ENCODE results near the gene NFS1.
"Not testable (repeated sequence)": the region's sequence is repeated elsewhere in the genome, so short reads cannot be mapped to it uniquely, and the experiment has no call there.

Gene NFS1

GRCh38 chr20:35706591-35707529, 7.7 kb upstream of the NFS1 start:
- DNase-seq, result not testable (repeated sequence)

GRCh38 chr20:35705894-35706293, 6.7 kb upstream of the NFS1 start:
- DNase-seq, result not testable (repeated sequence)

- DNase-seq, result no peak
Measured at GRCh38 chr20:35704514-35705261, 5.5 kb upstream of the NFS1 start.

- no peak for DNase-seq
Measured at GRCh38 chr20:35702824-35703695, 3.9 kb upstream of the NFS1 start.

- no peak for DNase-seq
Measured at GRCh38 chr20:35702051-35702823, 3.1 kb upstream of the NFS1 start.

- no peak for DNase-seq
Measured at GRCh38 chr20:35700625-35701148, 1.5 kb upstream of the NFS1 start.

- DNase-seq, result no peak
Measured at GRCh38 chr20:35699957-35700624, 939 bp upstream of the NFS1 start.

GRCh38 chr20:35698298-35699126, 640 bp downstream of the NFS1 start:
- DNase-seq, result peak in 1 of 4 experiments; percentile 18

GRCh38 chr20:35697696-35698297, 1.4 kb downstream of the NFS1 start:
- DNase-seq, result no peak

GRCh38 chr20:35695978-35696377, 3.2 kb downstream of the NFS1 start:
- DNase-seq, result no peak

- no peak for DNase-seq
Measured at GRCh38 chr20:35695245-35695749, 3.9 kb downstream of the NFS1 start.

GRCh38 chr20:35690265-35690664, 8.9 kb downstream of the NFS1 start:
- no peak for DNase-seq

- not testable (repeated sequence) for DNase-seq
Measured at GRCh38 chr20:35686872-35687271, 12.3 kb downstream of the NFS1 start.

- DNase-seq, result not testable (repeated sequence)
Measured at GRCh38 chr20:35685368-35685767, 13.8 kb downstream of the NFS1 start.

GRCh38 chr20:35681960-35682359, 17.2 kb downstream of the NFS1 start:
- no peak for DNase-seq

- DNase-seq, result peak; percentile 44 to 69 (median 60)
Measured at GRCh38 chr20:35680452-35681183, 18.5 kb downstream of the NFS1 start.

GRCh38 chr20:35674921-35675320, 24.2 kb downstream of the NFS1 start:
- DNase-seq, result no peak

GRCh38 chr20:35673884-35674283, 25.3 kb downstream of the NFS1 start:
- no peak for DNase-seq

- no peak for DNase-seq
Measured at GRCh38 chr20:35669681-35670080, 29.5 kb downstream of the NFS1 start.
